SKM-1 treated with dmso at 0.1 percent for 144 hours (cell line): ENCODE results near the gene NDUFA11.
"Not testable (repeated sequence)": the region's sequence is repeated elsewhere in the genome, so short reads cannot be mapped to it uniquely, and the experiment has no call there.

Experiments
- DNase-seq: peaks from one replicate; lab custom pipeline; 2025; ENCODE audit not compliant: unreplicated experiment; lab: John Stamatoyannopoulos, UW

The NDUFA11 gene

GRCh38 chr19:5890099-5890498, 13.5 kb downstream of the NDUFA11 start:
- DNase-seq: no peak

GRCh38 chr19:5889288-5889971, 14.2 kb downstream of the NDUFA11 start:
- DNase-seq: no peak

- DNase-seq: not testable (repeated sequence)
Measured at GRCh38 chr19:5884065-5884811, 19.4 kb downstream of the NDUFA11 start.

- not testable (repeated sequence) for DNase-seq
Measured at GRCh38 chr19:5883157-5883873, 20.3 kb downstream of the NDUFA11 start.

- no peak for DNase-seq
Measured at GRCh38 chr19:5882421-5882968, 21.1 kb downstream of the NDUFA11 start.

- DNase-seq: no peak
Measured at GRCh38 chr19:5881543-5882299, 21.9 kb downstream of the NDUFA11 start.

- DNase-seq: peak; percentile 5
Measured at GRCh38 chr19:5880604-5881078, 22.9 kb downstream of the NDUFA11 start.

- DNase-seq: no peak
Measured at GRCh38 chr19:5880196-5880595, 23.4 kb downstream of the NDUFA11 start.

- DNase-seq: no peak
Measured at GRCh38 chr19:5877882-5878281, 25.7 kb downstream of the NDUFA11 start.

- no peak for DNase-seq
Measured at GRCh38 chr19:5877427-5877826, 26.2 kb downstream of the NDUFA11 start.

GRCh38 chr19:5874496-5874895, 29.1 kb downstream of the NDUFA11 start:
- DNase-seq: peak; percentile 63

GRCh38 chr19:5873617-5874199, 29.9 kb downstream of the NDUFA11 start:
- no peak for DNase-seq

- DNase-seq: no peak
Measured at GRCh38 chr19:5870986-5871394, 32.6 kb downstream of the NDUFA11 start.

- DNase-seq: no peak
Measured at GRCh38 chr19:5867201-5868136, 36.1 kb downstream of the NDUFA11 start.

- DNase-seq: no peak
Measured at GRCh38 chr19:5865772-5866171, 37.8 kb downstream of the NDUFA11 start.

- no peak for DNase-seq
Measured at GRCh38 chr19:5864725-5865486, 38.7 kb downstream of the NDUFA11 start.

GRCh38 chr19:5864013-5864720, 39.4 kb downstream of the NDUFA11 start:
- DNase-seq: no peak
